Measurements from ENCODE around the gene ETV3. TPM values are rescaled to one million over a fixed set of nuclear protein-coding genes. Genes with fewer than 3 reads are reported as not detected.
"Not testable (repeated sequence)": the region's sequence is repeated elsewhere in the genome, so short reads cannot be mapped to it uniquely, and the experiment has no call there.

The ETV3 gene
- total and polyA plus RNA-seq, 2 of the 8 experiments (the other 6 are each of a cell fraction or from before 2014, with no cell fraction given), result 6.0 to 23.8 TPM

DNA sequence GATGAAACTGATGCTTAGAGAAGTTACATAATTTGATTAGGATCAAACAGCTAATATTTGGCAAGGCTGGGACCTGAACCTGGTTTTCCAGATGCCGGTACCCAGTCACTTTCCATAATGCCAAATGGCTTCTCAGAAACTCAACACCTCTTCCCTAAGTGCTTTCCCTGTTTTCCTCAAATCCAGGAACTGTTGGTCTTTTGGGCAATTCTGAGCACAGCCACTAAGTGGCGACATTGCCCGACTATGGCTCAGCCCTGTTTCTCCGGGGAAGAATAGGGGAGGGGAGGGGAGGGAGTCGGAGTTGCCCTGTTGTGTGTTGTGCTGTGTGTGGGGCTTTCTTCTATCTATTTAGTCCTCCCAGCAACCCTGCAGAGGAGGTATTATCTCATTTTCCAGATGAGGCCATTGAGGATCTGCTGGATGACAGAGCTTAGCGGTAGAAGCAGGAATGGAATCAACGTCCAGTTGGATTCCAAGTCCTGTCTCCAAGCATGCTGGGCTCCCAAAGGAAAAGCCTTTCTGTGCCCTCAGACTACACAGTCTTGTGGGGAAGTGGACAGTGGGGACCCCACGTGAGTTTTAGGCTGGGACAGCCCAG lies 33.8 kb upstream of the ETV3 start:
- H3K79me1 ChIP-seq (ENCODE audit: low read depth, low read length); H3K4me2 ChIP-seq (ENCODE audit: insufficient read depth in 1 of 2, low read depth in 2 of 2, low read length in 2 of 2); H2BK15ac ChIP-seq (ENCODE audit: low read length); H3K9ac ChIP-seq (replicated peaks in 1 of 4; ENCODE audit: extremely low read depth in 1 of 4, low read depth in 3 of 4, low read length in 3 of 4); H3K9me3 ChIP-seq (ENCODE audit: insufficient read depth in 2 of 2, low read depth in 1 of 2, low read length in 1 of 2); POLR2A ChIA-PET (ENCODE audit: partially characterized antibody); H3K14ac ChIP-seq (ENCODE audit: insufficient read length); H2BK20ac ChIP-seq (ENCODE audit: low read length); H3K56ac ChIP-seq (replicated peaks; ENCODE audit: insufficient read length, low read depth, low read length); H3K4me1 ChIP-seq (replicated peaks in 1 of 4; ENCODE audit: control insufficient read depth in 3 of 4, insufficient read depth in 4 of 4, low read length in 3 of 4); H4K20me1 ChIP-seq (replicated peaks in 1 of 2; ENCODE audit: control insufficient read depth in 1 of 2, insufficient read depth in 2 of 2, low read length in 2 of 2); H3K36me3 ChIP-seq (ENCODE audit: control insufficient read depth in 2 of 4, insufficient read depth in 4 of 4, low read length in 3 of 4); H3K23me2 ChIP-seq (ENCODE audit: low read depth, low read length); H2BK5ac ChIP-seq (ENCODE audit: low read depth, low read length); H4K5ac ChIP-seq (ENCODE audit: insufficient read length, low read depth, low read length); H2AFZ ChIP-seq (ENCODE audit: low read length); H3K27me3 ChIP-seq (replicated peaks in 1 of 4; ENCODE audit: control insufficient read depth in 3 of 4, extremely low read depth in 1 of 4, insufficient read depth in 3 of 4, low read length in 3 of 4); H3K4me3 ChIP-seq (ENCODE audit: extremely low read depth in 1 of 4, insufficient read depth in 2 of 4, low read depth in 3 of 4, low read length in 4 of 4); H3K79me2 ChIP-seq (ENCODE audit: control insufficient read depth in 1 of 2, insufficient read depth in 2 of 2, low read length in 2 of 2); H2BK12ac ChIP-seq (ENCODE audit: low read depth, low read length); H4K91ac ChIP-seq (replicated peaks; ENCODE audit: insufficient read length, low read length); H3K27ac ChIP-seq (ENCODE audit: low read depth, low read length); H3K18ac ChIP-seq (ENCODE audit: extremely low read depth, low read length); H4K8ac ChIP-seq (ENCODE audit: extremely low read depth, insufficient read depth, low read length); H2AK5ac ChIP-seq (ENCODE audit: low read depth, low read length); H2BK120ac ChIP-seq (replicated peaks; ENCODE audit: low read depth, low read length); H3K23ac ChIP-seq (ENCODE audit: insufficient read length); H3K4ac ChIP-seq (replicated peaks; ENCODE audit: insufficient read length, low read depth, low read length): not testable (repeated sequence)
- DNase-seq (ENCODE audit: low read depth in 1 of 2, low spot score in 2 of 2) (peak in 1 of 2 experiments; percentile 73), FAIRE-seq (peak; percentile 96)
- TF ChIP-seq TBP (IDR thresholded peaks at IDR 0.05; ENCODE audit: low read depth, low read length), result peak; percentile 91
- TF ChIP-seq, protein P1, sequence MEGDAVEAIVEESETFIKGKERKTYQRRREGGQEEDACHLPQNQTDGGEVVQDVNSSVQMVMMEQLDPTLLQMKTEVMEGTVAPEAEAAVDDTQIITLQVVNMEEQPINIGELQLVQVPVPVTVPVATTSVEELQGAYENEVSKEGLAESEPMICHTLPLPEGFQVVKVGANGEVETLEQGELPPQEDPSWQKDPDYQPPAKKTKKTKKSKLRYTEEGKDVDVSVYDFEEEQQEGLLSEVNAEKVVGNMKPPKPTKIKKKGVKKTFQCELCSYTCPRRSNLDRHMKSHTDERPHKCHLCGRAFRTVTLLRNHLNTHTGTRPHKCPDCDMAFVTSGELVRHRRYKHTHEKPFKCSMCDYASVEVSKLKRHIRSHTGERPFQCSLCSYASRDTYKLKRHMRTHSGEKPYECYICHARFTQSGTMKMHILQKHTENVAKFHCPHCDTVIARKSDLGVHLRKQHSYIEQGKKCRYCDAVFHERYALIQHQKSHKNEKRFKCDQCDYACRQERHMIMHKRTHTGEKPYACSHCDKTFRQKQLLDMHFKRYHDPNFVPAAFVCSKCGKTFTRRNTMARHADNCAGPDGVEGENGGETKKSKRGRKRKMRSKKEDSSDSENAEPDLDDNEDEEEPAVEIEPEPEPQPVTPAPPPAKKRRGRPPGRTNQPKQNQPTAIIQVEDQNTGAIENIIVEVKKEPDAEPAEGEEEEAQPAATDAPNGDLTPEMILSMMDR (IDR thresholded peaks at IDR 0.05; ENCODE audit: control extremely low read depth in 1 of 3, insufficient read depth in 1 of 3, low read depth in 1 of 3, low read length in 3 of 3), result peak in 2 of 3 experiments; percentile 19 to 33; a peak in 2 of 4 replicates
- peak in 1 of 2 experiments; percentile 31; a peak in 1 of 4 replicates for TF ChIP-seq RAD21 (IDR thresholded peaks at IDR 0.05 in 1 of 2, conservative IDR thresholded peaks at IDR 0.05 in 1 of 2; ENCODE audit: low read depth in 2 of 2, low read length in 2 of 2)
- 4% methylated on average over 5 of the region's 8 CpGs; no CpG with 5 or more reads in 1 of the 2 experiments for WGBS, 2 experiments (ENCODE audit: extremely low coverage in 1 of 2, insufficient coverage in 1 of 2, insufficient read length in 1 of 2, insufficient replicate concordance in 2 of 2, low coverage in 1 of 2, low lambda C conversion rate in 2 of 2, missing lambda C conversion rate in 1 of 2)
- CTCF ChIA-PET (ENCODE audit: partially characterized antibody), result interaction anchor here (0.7 to 4.1 kb wide), 13 partner anchors 11 to 273 kb away, joined by 3 to 25 read pairs (median 4); no protein-coding TSS in a partner anchor

All from H1 (cell line).